Measurements from ENCODE around the gene NSRP1.

The NSRP1 gene

GRCh38 chr17:30222721-30223175 is 106.1 kb downstream of the NSRP1 start:
- Histone ChIP-seq H3K27me3 (replicated peaks; ENCODE audit: insufficient read depth, low read length) (no peaks in the 10 kb centered on the region), H3K4me3 (ENCODE audit: low read length) (no peak overlapping the region), H4K20me1 (ENCODE audit: insufficient read depth, low read length) (no peaks in the 10 kb centered on the region), H3K9ac (ENCODE audit: low read length) (no peak overlapping the region), H3K9me2 (replicated peaks; ENCODE audit: insufficient read depth, low read length) (no peaks in the 10 kb centered on the region), H3F3A (ENCODE audit: insufficient read depth, low read length) (no peaks in the 10 kb centered on the region), H3K9me3 (replicated peaks; ENCODE audit: insufficient read depth, low read length) (no peaks in the 10 kb centered on the region), H3K36me3 (replicated peaks; ENCODE audit: insufficient read depth, low read length) (no peaks in the 10 kb centered on the region), H3K4me1 (ENCODE audit: low read length) (no peaks in the 10 kb centered on the region), H2AFZ (ENCODE audit: low read length) (no peak overlapping the region), H3K4me2 (ENCODE audit: low read depth, low read length) (no peak overlapping the region), H3K79me2 (ENCODE audit: low read length) (no peaks in the 10 kb centered on the region), H3K27ac (ENCODE audit: low read length) (no peak overlapping the region)
- DNase-seq: no peak
- no peak for TF ChIP-seq CTCF (IDR thresholded peaks at IDR 0.05; ENCODE audit: low read length)
- TF ChIP-seq EZH2phosphoT487 (IDR thresholded peaks at IDR 0.05; ENCODE audit: low read length): no peak
- no peak for TF ChIP-seq EZH2 (optimal IDR thresholded peaks at IDR 0.05; ENCODE audit: low read depth, low read length)

- no peak overlapping the region for H3K4me3 ChIP-seq (ENCODE audit: low read length)
These were observed 107.9 kb downstream of the NSRP1 start for GRCh38 chr17:30224419-30224960.

DNA sequence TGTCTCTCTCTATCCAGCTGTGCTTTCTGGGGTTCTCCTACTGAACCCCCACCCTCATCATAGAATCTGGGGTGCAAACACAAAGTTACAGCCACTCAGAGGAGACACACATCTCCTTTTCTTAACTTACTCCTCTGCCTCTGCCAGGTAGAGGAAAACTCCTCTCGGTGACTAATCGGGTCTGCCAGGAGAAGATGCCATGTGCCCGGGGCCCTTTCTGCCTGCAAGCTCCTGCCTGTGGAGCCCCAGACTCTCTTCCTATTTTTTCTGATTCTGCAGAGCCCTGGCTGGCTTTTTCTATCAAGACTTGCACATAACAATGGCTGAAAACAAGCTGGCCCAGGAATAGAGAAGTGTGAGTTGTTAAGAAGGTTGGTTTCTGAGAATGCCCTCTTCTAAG is 108.5 kb downstream of the NSRP1 start:
- Histone ChIP-seq H3K27ac (ENCODE audit: low read length) (no peak overlapping the region), H3K4me2 (ENCODE audit: low read depth, low read length) (no peak overlapping the region), H3K9me3 (replicated peaks; ENCODE audit: insufficient read depth, low read length) (no peaks in the 10 kb centered on the region), H4K20me1 (ENCODE audit: insufficient read depth, low read length) (no peaks in the 10 kb centered on the region), H3K27me3 (replicated peaks; ENCODE audit: insufficient read depth, low read length) (no peaks in the 10 kb centered on the region), H3K79me2 (ENCODE audit: low read length) (no peaks in the 10 kb centered on the region), H3K4me3 (ENCODE audit: low read length) (no peak overlapping the region), H3K9ac (ENCODE audit: low read length) (no peak overlapping the region), H3K36me3 (replicated peaks; ENCODE audit: insufficient read depth, low read length) (no peaks in the 10 kb centered on the region), H3K4me1 (ENCODE audit: low read length) (no peaks in the 10 kb centered on the region), H3K9me2 (replicated peaks; ENCODE audit: insufficient read depth, low read length) (no peaks in the 10 kb centered on the region), H2AFZ (ENCODE audit: low read length) (no peak overlapping the region), H3F3A (ENCODE audit: insufficient read depth, low read length) (no peaks in the 10 kb centered on the region)
- TF ChIP-seq CTCF (IDR thresholded peaks at IDR 0.05; ENCODE audit: low read length) (no peak), EZH2 (optimal IDR thresholded peaks at IDR 0.05; ENCODE audit: low read depth, low read length) (no peak), EZH2phosphoT487 (IDR thresholded peaks at IDR 0.05; ENCODE audit: low read length) (no peak)
- no peak for DNase-seq

More at GRCh38 chr17:30224419-30224960, 107.9 kb downstream of the NSRP1 start:
- H3K9me2 ChIP-seq (replicated peaks; ENCODE audit: insufficient read depth, low read length): no peaks in the 10 kb centered on the region
- H3K9ac ChIP-seq (ENCODE audit: low read length): no peak overlapping the region
- no peaks in the 10 kb centered on the region for H3K36me3 ChIP-seq (replicated peaks; ENCODE audit: insufficient read depth, low read length)
- H3F3A ChIP-seq (ENCODE audit: insufficient read depth, low read length): no peaks in the 10 kb centered on the region
- H3K4me1 ChIP-seq (ENCODE audit: low read length): no peaks in the 10 kb centered on the region
- H3K27me3 ChIP-seq (replicated peaks; ENCODE audit: insufficient read depth, low read length): no peaks in the 10 kb centered on the region
- H4K20me1 ChIP-seq (ENCODE audit: insufficient read depth, low read length): no peaks in the 10 kb centered on the region
- H3K4me2 ChIP-seq (ENCODE audit: low read depth, low read length): no peak overlapping the region
- no peaks in the 10 kb centered on the region for H3K79me2 ChIP-seq (ENCODE audit: low read length)
- TF ChIP-seq EZH2phosphoT487 (IDR thresholded peaks at IDR 0.05; ENCODE audit: low read length) (no peak), EZH2 (optimal IDR thresholded peaks at IDR 0.05; ENCODE audit: low read depth, low read length) (no peak), CTCF (IDR thresholded peaks at IDR 0.05; ENCODE audit: low read length) (no peak)
- H3K27ac ChIP-seq (ENCODE audit: low read length): no peak overlapping the region
- no peak for DNase-seq
- no peaks in the 10 kb centered on the region for H3K9me3 ChIP-seq (replicated peaks; ENCODE audit: insufficient read depth, low read length)
- H2AFZ ChIP-seq (ENCODE audit: low read length): no peak overlapping the region
